Measurements from ENCODE around the gene APC2. TPM values are rescaled to one million over a fixed set of nuclear protein-coding genes. Genes with fewer than 3 reads are reported as not detected.
"Not testable (repeated sequence)": the region's sequence is repeated elsewhere in the genome, so short reads cannot be mapped to it uniquely, and the experiment has no call there.

Gene APC2
- total and polyA plus RNA-seq, 2 donors, result 0.66 to 1.2 TPM

- not testable (repeated sequence) for DNase-seq (ENCODE audit: extremely low spot score); H3K27ac ChIP-seq (ENCODE audit: low read depth); H3K4me1 ChIP-seq (ENCODE audit: insufficient read depth); H3K4me3 ChIP-seq (ENCODE audit: low read depth, low read length); H3K36me3 ChIP-seq (ENCODE audit: insufficient read depth)
- 94% methylated on average over 29 of the region's 43 CpGs for WGBS
These were observed 29.8 kb upstream of the APC2 start for GRCh38 chr19:1420085-1420484.

GRCh38 chr19:1420590-1420989 lies 29.3 kb upstream of the APC2 start:
- Histone ChIP-seq H3K4me3 (ENCODE audit: low read depth, low read length) (no peak overlapping the region), H3K4me1 (ENCODE audit: insufficient read depth) (peaks cover 3% of the 10 kb centered on the region), H3K27ac (ENCODE audit: low read depth) (no peak overlapping the region), H3K36me3 (ENCODE audit: insufficient read depth) (peaks cover 2% of the 10 kb centered on the region)
- WGBS, result 91% methylated on average over 15 of the region's 15 CpGs
- DNase-seq (ENCODE audit: extremely low spot score), result no peak

- no peak overlapping the region for H3K4me3 ChIP-seq (ENCODE audit: low read depth, low read length)
- H3K4me1 ChIP-seq (ENCODE audit: insufficient read depth), result no peaks in the 10 kb centered on the region
- 91% methylated on average over 37 of the region's 37 CpGs for WGBS
- DNase-seq (ENCODE audit: extremely low spot score), result no peak
- H3K27ac ChIP-seq (ENCODE audit: low read depth), result no peak overlapping the region
- peaks cover 2% of the 10 kb centered on the region for H3K36me3 ChIP-seq (ENCODE audit: insufficient read depth)
These were observed 28.5 kb upstream of the APC2 start for GRCh38 chr19:1421218-1421957.

- no peak overlapping the region for H3K4me3 ChIP-seq (ENCODE audit: low read depth, low read length)
- H3K4me1 ChIP-seq (ENCODE audit: insufficient read depth), result no peaks in the 10 kb centered on the region
- H3K27ac ChIP-seq (ENCODE audit: low read depth), result no peak overlapping the region
- no peak for DNase-seq (ENCODE audit: extremely low spot score)
- peaks cover 2% of the 10 kb centered on the region for H3K36me3 ChIP-seq (ENCODE audit: insufficient read depth)
- 83% methylated on average over 22 of the region's 22 CpGs for WGBS
These were observed 28.0 kb upstream of the APC2 start for GRCh38 chr19:1421958-1422305.

GRCh38 chr19:1422360-1422759 lies 27.6 kb upstream of the APC2 start:
- no peak overlapping the region for H3K4me3 ChIP-seq (ENCODE audit: low read depth, low read length)
- peaks cover 2% of the 10 kb centered on the region for H3K36me3 ChIP-seq (ENCODE audit: insufficient read depth)
- no peak for DNase-seq (ENCODE audit: extremely low spot score)
- no peaks in the 10 kb centered on the region for H3K4me1 ChIP-seq (ENCODE audit: insufficient read depth)
- no peak overlapping the region for H3K27ac ChIP-seq (ENCODE audit: low read depth)
- WGBS, result 62% methylated on average over 16 of the region's 16 CpGs

- peaks cover 2% of the 10 kb centered on the region for H3K36me3 ChIP-seq (ENCODE audit: insufficient read depth)
- H3K4me3 ChIP-seq (ENCODE audit: low read depth, low read length), result no peak overlapping the region
- no peak for DNase-seq (ENCODE audit: extremely low spot score)
- no peaks in the 10 kb centered on the region for H3K4me1 ChIP-seq (ENCODE audit: insufficient read depth)
- WGBS, result 88% methylated on average over 24 of the region's 24 CpGs
- no peak overlapping the region for H3K27ac ChIP-seq (ENCODE audit: low read depth)
These were observed 27.0 kb upstream of the APC2 start for GRCh38 chr19:1422943-1423342.

- no peak overlapping the region for H3K4me3 ChIP-seq (ENCODE audit: low read depth, low read length)
- no peak overlapping the region for H3K27ac ChIP-seq (ENCODE audit: low read depth)
- H3K4me1 ChIP-seq (ENCODE audit: insufficient read depth), result no peaks in the 10 kb centered on the region
- 93% methylated on average over 40 of the region's 40 CpGs for WGBS
- DNase-seq (ENCODE audit: extremely low spot score), result no peak
- H3K36me3 ChIP-seq (ENCODE audit: insufficient read depth), result peaks cover 2% of the 10 kb centered on the region
These were observed 26.3 kb upstream of the APC2 start for GRCh38 chr19:1423436-1424191.

GRCh38 chr19:1424192-1424955 lies 25.5 kb upstream of the APC2 start:
- peaks cover 3% of the 10 kb centered on the region for H3K36me3 ChIP-seq (ENCODE audit: insufficient read depth)
- H3K4me3 ChIP-seq (ENCODE audit: low read depth, low read length), result no peak overlapping the region
- no peak overlapping the region for H3K27ac ChIP-seq (ENCODE audit: low read depth)
- no peak for DNase-seq (ENCODE audit: extremely low spot score)
- 81% methylated on average over 39 of the region's 42 CpGs for whole genome bisulfite sequencing
- no peaks in the 10 kb centered on the region for H3K4me1 ChIP-seq (ENCODE audit: insufficient read depth)

- Histone ChIP-seq H3K4me1 (ENCODE audit: insufficient read depth) (no peaks in the 10 kb centered on the region), H3K36me3 (ENCODE audit: insufficient read depth) (peaks cover 5% of the 10 kb centered on the region), H3K4me3 (ENCODE audit: low read depth, low read length) (no peak overlapping the region), H3K27ac (ENCODE audit: low read depth) (peak overlapping the region; percentile 38)
- no peak for DNase-seq (ENCODE audit: extremely low spot score)
- 85% methylated on average over 33 of the region's 33 CpGs for WGBS
These were observed 24.7 kb upstream of the APC2 start for GRCh38 chr19:1425102-1425837.

GRCh38 chr19:1425902-1426301 lies 24.0 kb upstream of the APC2 start:
- 88% methylated on average over 14 of the region's 14 CpGs for WGBS

GRCh38 chr19:1426736-1427135 lies 23.2 kb upstream of the APC2 start:
- WGBS, result 80% methylated on average over 9 of the region's 9 CpGs
- no peak for DNase-seq (ENCODE audit: extremely low spot score)
- peaks cover 5% of the 10 kb centered on the region for H3K36me3 ChIP-seq (ENCODE audit: insufficient read depth)
- no peak overlapping the region for H3K4me3 ChIP-seq (ENCODE audit: low read depth, low read length)
- H3K4me1 ChIP-seq (ENCODE audit: insufficient read depth), result no peaks in the 10 kb centered on the region
- no peak overlapping the region for H3K27ac ChIP-seq (ENCODE audit: low read depth)

More at GRCh38 chr19:1425902-1426301, 24.0 kb upstream of the APC2 start:
- Histone ChIP-seq H3K4me1 (ENCODE audit: insufficient read depth) (no peaks in the 10 kb centered on the region), H3K27ac (ENCODE audit: low read depth) (no peak overlapping the region), H3K36me3 (ENCODE audit: insufficient read depth) (peaks cover 5% of the 10 kb centered on the region), H3K4me3 (ENCODE audit: low read depth, low read length) (no peak overlapping the region)
- DNase-seq (ENCODE audit: extremely low spot score), result no peak

- Histone ChIP-seq H3K4me3 (ENCODE audit: low read depth, low read length) (no peak overlapping the region), H3K27ac (ENCODE audit: low read depth) (no peak overlapping the region), H3K4me1 (ENCODE audit: insufficient read depth) (no peaks in the 10 kb centered on the region), H3K36me3 (ENCODE audit: insufficient read depth) (peaks cover 5% of the 10 kb centered on the region)
- 93% methylated on average over 27 of the region's 27 CpGs for WGBS
- DNase-seq (ENCODE audit: extremely low spot score), result no peak
These were observed 22.6 kb upstream of the APC2 start for GRCh38 chr19:1427221-1427920.
